Chondrocyte (in vitro differentiated cells): Measurements from ENCODE around the gene GABPB1. TPM values are rescaled to one million over a fixed set of nuclear protein-coding genes. Genes with fewer than 3 reads are reported as not detected.
"Not testable (repeated sequence)": the region's sequence is repeated elsewhere in the genome, so short reads cannot be mapped to it uniquely, and the experiment has no call there.

Experiments
- DNase-seq: peaks from one replicate; pipeline ENCODE4 v3.0.0; 2021; ENCODE audit warnings: mixed read lengths, low spot score
- H3K27ac Mint-ChIP-seq: one replicate; pipeline ENCODE4 v1.8.0; 2021; ENCODE audit warnings: mild to moderate bottlenecking, moderate library complexity, mixed read lengths; ENCODE audit not compliant: unreplicated experiment
- H3K27me3 Mint-ChIP-seq: 2 replicates; pipeline ENCODE4 v1.8.0; 2021; ENCODE audit warnings: low read depth, mixed read lengths
- H3K36me3 Mint-ChIP-seq: 2 replicates; pipeline ENCODE4 v1.8.0; 2021; ENCODE audit warnings: low read depth, mixed read lengths
- H3K4me1 Mint-ChIP-seq: 2 replicates; pipeline ENCODE4 v1.8.0; 2021; ENCODE audit warnings: low read depth, mild to moderate bottlenecking, mixed read lengths
- H3K4me3 Mint-ChIP-seq: one replicate; pipeline ENCODE4 v1.8.0; 2021; ENCODE audit warnings: mild to moderate bottlenecking, moderate library complexity, mixed read lengths; ENCODE audit not compliant: unreplicated experiment
- H3K9me3 Mint-ChIP-seq: 2 replicates; pipeline ENCODE4 v1.8.0; 2021; ENCODE audit warnings: low read depth, mixed read lengths
- total RNA-seq: library from RNA; stranded (reverse); gene quantifications from 3 replicates; pipeline ENCODE4 v1.2.1, GENCODE V29; 2021
- TF ChIP-seq, protein P1 (sequence below): fragments of 200-600 bp; sonication (generic); IDR thresholded peaks from 2 replicates; pipeline ENCODE4 v1.5.0; 2021; ENCODE audit warnings: antibody characterized with exemption, mild to moderate bottlenecking, moderate library complexity

Gene GABPB1
- total RNA-seq, 1 donor from 2014 or later = 18.1 TPM

DNA sequence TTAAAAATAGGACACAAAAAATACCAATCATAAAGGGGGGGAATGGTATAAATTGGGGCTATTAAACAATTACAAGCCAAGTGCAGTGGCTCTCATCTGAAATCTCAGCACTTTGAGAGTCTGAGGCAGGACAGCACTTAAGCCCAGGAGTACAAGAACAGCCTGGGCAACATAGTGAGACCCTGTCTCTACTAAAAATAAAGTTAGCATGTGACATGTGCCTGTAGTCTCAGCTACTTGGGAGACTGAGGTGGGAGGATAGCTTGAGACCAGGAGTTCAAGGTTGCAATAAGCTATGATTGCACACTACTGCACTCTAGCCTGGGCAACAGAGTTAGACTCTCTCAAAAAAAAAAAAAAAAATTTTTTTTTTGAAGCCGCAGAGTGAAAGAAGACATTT is 23.8 kb upstream of the GABPB1 start:
- no peak overlapping the region for H3K4me3 Mint-ChIP-seq
- H3K36me3 Mint-ChIP-seq = no peaks in the 10 kb centered on the region
- H3K9me3 Mint-ChIP-seq = no peaks in the 10 kb centered on the region
- TF ChIP-seq, protein P1, sequence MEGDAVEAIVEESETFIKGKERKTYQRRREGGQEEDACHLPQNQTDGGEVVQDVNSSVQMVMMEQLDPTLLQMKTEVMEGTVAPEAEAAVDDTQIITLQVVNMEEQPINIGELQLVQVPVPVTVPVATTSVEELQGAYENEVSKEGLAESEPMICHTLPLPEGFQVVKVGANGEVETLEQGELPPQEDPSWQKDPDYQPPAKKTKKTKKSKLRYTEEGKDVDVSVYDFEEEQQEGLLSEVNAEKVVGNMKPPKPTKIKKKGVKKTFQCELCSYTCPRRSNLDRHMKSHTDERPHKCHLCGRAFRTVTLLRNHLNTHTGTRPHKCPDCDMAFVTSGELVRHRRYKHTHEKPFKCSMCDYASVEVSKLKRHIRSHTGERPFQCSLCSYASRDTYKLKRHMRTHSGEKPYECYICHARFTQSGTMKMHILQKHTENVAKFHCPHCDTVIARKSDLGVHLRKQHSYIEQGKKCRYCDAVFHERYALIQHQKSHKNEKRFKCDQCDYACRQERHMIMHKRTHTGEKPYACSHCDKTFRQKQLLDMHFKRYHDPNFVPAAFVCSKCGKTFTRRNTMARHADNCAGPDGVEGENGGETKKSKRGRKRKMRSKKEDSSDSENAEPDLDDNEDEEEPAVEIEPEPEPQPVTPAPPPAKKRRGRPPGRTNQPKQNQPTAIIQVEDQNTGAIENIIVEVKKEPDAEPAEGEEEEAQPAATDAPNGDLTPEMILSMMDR = no peak
- H3K27ac Mint-ChIP-seq = no peak overlapping the region
- no peaks in the 10 kb centered on the region for H3K27me3 Mint-ChIP-seq
- no peak for DNase-seq
- no peaks in the 10 kb centered on the region for H3K4me1 Mint-ChIP-seq

DNA sequence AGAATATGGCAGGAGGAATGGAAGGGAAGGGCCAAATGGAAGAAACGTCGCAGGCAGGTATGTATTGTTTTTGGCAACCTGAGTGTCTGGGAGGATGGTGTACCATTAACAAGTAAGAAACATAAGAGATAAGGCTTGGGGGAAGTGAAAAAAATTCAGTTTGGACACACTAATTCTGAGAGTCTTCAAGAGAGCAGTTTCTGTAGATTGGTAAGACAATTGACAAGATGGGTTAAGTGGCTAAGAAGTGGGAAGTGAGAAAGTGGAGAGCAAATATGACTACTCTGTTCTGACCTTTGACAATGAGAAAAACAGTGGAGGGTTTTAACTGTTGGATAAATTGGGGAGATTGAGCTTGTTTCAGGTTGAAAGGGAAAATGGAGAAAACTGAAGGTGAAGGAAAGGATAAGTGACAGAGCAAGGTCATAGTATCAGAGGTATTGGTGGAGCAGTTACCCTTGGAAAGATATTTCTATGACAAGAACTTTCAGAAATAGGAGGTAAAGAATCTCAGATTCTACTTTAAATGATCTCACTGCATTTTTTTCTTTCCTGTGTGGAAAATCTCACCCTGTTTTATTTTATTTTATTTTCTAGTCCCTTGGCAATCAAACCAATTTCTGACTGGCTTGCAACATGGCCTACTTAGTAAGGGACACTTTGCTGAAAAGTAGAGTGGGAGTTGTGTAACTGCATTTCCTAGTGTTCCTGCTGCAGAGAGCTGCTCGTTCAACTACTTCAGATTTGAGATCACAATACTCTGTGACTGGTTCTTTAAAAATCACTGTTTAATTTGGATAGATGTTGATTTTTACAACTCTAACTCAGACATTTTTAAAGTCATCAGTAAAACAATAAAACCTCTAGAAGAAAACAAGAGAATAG is 23.1 kb upstream of the GABPB1 start:
- Mint-ChIP-seq H3K9me3 (no peaks in the 10 kb centered on the region), H3K4me3 (no peak overlapping the region), H3K4me1 (no peaks in the 10 kb centered on the region), H3K36me3 (no peaks in the 10 kb centered on the region), H3K27ac (no peak overlapping the region), H3K27me3 (no peaks in the 10 kb centered on the region)
- TF ChIP-seq, protein P1 = no peak
- no peak for DNase-seq

DNA sequence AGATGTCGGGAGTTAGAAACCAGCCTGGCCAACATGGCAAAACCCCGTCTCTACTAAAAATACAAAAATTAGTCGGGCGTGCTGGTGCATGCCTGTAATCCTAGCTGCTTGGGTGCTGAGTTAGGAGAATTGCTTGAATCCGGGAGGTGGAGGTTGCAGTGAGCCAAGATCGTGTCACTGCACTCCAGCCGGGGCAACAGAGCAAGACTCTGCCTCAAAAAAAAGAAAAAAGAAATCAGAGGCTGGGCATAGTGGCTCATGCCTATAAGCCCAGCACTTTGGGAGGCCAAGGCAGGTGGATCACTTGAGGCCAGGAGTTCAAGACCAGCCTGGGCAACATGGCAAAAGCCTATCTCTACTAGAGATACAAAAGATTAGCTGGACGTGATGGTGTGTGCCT is 14.6 kb upstream of the GABPB1 start:
- not testable (repeated sequence) for H3K27me3 Mint-ChIP-seq, H3K9me3 Mint-ChIP-seq, H3K36me3 Mint-ChIP-seq, H3K4me1 Mint-ChIP-seq, H3K4me3 Mint-ChIP-seq, H3K27ac Mint-ChIP-seq, DNase-seq

DNA sequence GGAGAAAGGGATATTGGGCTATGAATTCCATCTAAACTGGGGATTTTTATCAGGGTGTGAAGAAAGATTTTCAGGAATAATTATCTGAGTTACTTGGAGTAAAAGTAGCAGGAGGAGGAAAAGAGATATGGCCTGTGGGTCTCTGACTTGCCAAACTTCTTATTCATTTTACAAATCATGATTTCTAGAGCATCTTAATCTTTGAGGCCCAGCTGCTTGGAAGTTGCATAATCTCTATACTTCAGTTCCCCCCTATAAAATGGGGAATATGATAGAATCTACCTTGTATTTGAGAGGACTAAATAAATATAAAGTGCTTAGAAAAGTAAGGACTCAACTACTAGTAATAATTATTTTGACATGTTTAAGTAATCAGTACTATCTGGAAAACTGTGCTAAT is 11.0 kb upstream of the GABPB1 start:
- DNase-seq = no peak
- H3K36me3 Mint-ChIP-seq = peaks cover 2% of the 10 kb centered on the region

DNA sequence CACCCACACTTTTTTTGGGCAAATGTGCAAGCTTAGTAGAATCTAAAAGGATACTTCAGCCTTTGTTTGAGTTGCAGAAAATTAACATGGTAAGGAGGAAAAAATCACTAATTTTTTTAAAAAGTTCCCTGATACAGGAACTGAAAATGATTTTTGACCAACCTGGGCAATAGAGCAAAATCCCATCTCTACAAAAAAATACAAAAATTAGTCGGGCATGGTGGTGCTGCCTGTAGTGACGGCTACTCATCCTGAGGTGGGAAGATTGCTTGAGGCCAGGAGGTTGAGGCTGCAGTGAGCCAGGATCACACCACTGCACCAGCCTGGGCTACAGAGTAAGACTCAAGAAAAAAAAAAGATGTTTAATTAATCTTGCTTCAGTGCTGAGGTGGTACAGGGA is 10.6 kb upstream of the GABPB1 start:
- DNase-seq = no peak
- H3K4me3 Mint-ChIP-seq = no peak overlapping the region
- H3K27ac Mint-ChIP-seq = no peak overlapping the region
- TF ChIP-seq, protein P1 = no peak
- no peaks in the 10 kb centered on the region for H3K4me1 Mint-ChIP-seq
- no peaks in the 10 kb centered on the region for H3K27me3 Mint-ChIP-seq
- peaks cover 2% of the 10 kb centered on the region for H3K36me3 Mint-ChIP-seq
- no peaks in the 10 kb centered on the region for H3K9me3 Mint-ChIP-seq

More for the DNA sequence above, 11.0 kb upstream of the GABPB1 start:
- peak overlapping the region; percentile 2 for H3K27ac Mint-ChIP-seq
- H3K27me3 Mint-ChIP-seq = no peaks in the 10 kb centered on the region
- TF ChIP-seq, protein P1 = no peak
- H3K4me1 Mint-ChIP-seq = no peaks in the 10 kb centered on the region
- no peaks in the 10 kb centered on the region for H3K9me3 Mint-ChIP-seq
- H3K4me3 Mint-ChIP-seq = no peak overlapping the region

DNA sequence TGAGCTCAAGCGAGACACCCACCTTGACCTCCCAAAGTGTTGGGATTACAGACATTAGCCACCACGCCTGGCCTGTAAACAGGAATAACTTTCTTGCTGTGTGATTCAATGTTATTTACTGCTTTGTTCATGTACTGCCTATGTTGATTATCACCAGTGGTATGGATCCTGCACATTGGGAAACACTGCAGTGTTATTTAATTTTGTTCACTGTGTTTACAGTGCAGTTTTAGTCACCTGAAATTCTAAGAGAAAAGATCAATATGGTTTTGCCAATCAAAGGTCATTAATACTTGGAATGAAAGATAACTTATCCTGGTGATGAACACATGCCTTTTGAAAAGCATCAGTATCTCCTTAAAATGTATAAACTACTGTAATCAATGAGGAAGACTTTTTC is 8.6 kb upstream of the GABPB1 start:
- Mint-ChIP-seq H3K27me3 (no peaks in the 10 kb centered on the region), H3K36me3 (peaks cover 2% of the 10 kb centered on the region), H3K4me1 (no peaks in the 10 kb centered on the region), H3K4me3 (no peak overlapping the region), H3K9me3 (no peaks in the 10 kb centered on the region), H3K27ac (no peak overlapping the region)
- TF ChIP-seq, protein P1 = no peak
- DNase-seq = no peak
